ENCODE measurements around the gene IFI27L1. TPM values are rescaled to one million over a fixed set of nuclear protein-coding genes. Genes with fewer than 3 reads are reported as not detected.

The IFI27L1 gene
- total and polyA plus RNA-seq, 5 experiments from 2014 or later = 4.3 to 8.4 (median 6.9) TPM

DNA sequence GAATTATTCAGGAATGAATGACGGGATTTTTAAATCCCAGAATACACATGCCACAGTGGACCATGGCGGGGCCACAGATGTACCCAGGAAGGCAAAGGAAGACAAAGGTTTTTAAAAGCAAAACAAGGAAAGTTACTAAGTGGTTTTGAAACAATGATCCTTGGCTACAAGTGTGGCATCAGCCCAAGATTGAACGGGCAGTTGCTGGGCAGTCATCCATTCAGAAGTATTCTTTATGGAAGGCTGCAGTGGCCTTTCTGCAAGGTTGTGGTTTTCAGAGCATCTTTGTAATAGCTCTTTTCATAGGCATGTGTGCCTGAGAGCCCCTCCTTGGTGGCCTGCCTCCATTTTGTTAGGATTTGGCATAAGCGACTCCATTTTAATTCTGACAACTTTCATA is 16.0 kb downstream of the IFI27L1 start:
- Mint-ChIP-seq H3K4me3 (no peak overlapping the region), H3K36me3 (peaks cover 0 to 5% (median 0%) of the 10 kb centered on the region in 3 donors), H3K4me1 (peaks cover 0 to 7% (median 0%) of the 10 kb centered on the region in 4 donors), H3K9me3 (no peaks in the 10 kb centered on the region), H3K27ac (no peak overlapping the region), H3K27me3 (peaks cover 0 to 2% (median 0%) of the 10 kb centered on the region in 5 donors)
- DNase-seq (no peak), ATAC-seq (no peak)
- POLR2A ChIA-PET = no interaction called here

DNA sequence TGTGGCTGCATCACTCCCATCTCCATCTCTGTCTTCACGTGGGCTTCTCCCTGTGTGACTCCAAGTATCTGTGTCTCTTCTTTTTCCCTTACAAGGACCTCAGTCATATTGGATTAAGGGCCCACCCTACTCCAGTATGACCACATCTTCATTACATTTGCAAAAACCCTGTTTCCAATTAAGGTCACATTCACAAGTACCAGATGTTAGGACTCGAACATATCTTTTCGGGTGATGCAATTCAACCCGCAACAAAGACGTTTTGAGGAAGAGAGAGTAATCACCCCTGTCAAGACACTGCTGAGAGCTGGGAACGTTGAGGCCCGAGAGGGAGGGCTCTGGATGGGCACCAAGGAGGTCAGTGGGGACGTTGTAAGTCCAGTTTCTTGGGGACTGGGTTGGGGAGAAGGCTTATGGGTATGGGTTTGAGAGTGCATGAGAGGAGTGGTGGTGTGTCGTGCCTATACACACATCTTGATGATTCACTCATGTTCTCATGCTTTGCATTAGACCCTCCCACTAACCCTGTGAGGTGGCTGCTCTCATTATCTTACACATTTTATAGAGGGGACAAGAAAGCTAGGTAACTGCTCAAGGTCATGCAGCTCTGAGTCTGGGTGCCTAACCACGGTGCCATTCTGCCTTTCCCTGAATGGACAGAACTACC is 17.3 kb downstream of the IFI27L1 start:
- no peak overlapping the region for H3K4me3 Mint-ChIP-seq
- ATAC-seq = no peak
- peaks cover 0 to 5% (median 0%) of the 10 kb centered on the region in 3 donors for H3K36me3 Mint-ChIP-seq
- H3K27me3 Mint-ChIP-seq = peaks cover 0 to 2% (median 0%) of the 10 kb centered on the region in 5 donors
- POLR2A ChIA-PET = no interaction called here
- no peak for DNase-seq
- peaks cover 0 to 7% (median 0%) of the 10 kb centered on the region in 4 donors for H3K4me1 Mint-ChIP-seq
- no peak overlapping the region for H3K27ac Mint-ChIP-seq
- no peaks in the 10 kb centered on the region for H3K9me3 Mint-ChIP-seq

GRCh38 chr14:94099006-94099405 is 17.9 kb downstream of the IFI27L1 start:
- H3K9me3 Mint-ChIP-seq = no peaks in the 10 kb centered on the region
- H3K27ac Mint-ChIP-seq = no peak overlapping the region
- POLR2A ChIA-PET = no interaction called here
- H3K4me3 Mint-ChIP-seq = no peak overlapping the region
- peaks cover 0 to 7% (median 0%) of the 10 kb centered on the region in 4 donors for H3K4me1 Mint-ChIP-seq
- H3K27me3 Mint-ChIP-seq = no peaks in the 10 kb centered on the region
- ATAC-seq (no peak), DNase-seq (no peak)
- peaks cover 0 to 5% (median 0%) of the 10 kb centered on the region in 3 donors for H3K36me3 Mint-ChIP-seq

DNA sequence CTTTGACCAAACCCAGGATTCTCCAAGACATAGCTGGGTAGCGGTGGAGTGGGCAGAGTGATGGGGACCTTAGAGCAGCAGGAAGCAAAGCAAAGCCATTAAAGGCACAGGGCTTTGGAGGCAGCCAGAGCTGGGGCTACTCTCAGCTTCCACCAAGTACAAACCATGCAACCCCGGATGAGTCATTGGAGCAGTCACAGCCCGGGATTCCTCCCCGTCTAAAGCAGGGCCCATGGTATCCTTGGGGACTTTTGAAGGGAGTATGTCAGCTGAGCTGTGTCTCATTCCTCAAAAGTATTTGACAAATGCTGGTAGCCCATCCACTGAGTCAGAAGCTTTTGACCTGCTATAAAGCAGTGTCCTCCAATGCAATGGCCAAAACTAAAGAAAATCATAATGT is 19.7 kb downstream of the IFI27L1 start:
- H3K27ac Mint-ChIP-seq = no peak overlapping the region
- no peak overlapping the region for H3K4me3 Mint-ChIP-seq
- H3K4me1 Mint-ChIP-seq = peaks cover 0 to 5% (median 0%) of the 10 kb centered on the region in 4 donors
- H3K27me3 Mint-ChIP-seq = no peaks in the 10 kb centered on the region
- H3K9me3 Mint-ChIP-seq = no peaks in the 10 kb centered on the region
- peaks cover 0 to 5% (median 0%) of the 10 kb centered on the region in 3 donors for H3K36me3 Mint-ChIP-seq
- no peak for ATAC-seq
- DNase-seq = no peak
- POLR2A ChIA-PET = no interaction called here

- H3K4me3 Mint-ChIP-seq = no peak overlapping the region
- H3K27ac Mint-ChIP-seq = no peak overlapping the region
- ATAC-seq (no peak), DNase-seq (no peak)
- H3K4me1 Mint-ChIP-seq = peaks cover 0 to 5% (median 0%) of the 10 kb centered on the region in 4 donors
- no peaks in the 10 kb centered on the region for H3K27me3 Mint-ChIP-seq
- POLR2A ChIA-PET = no interaction called here
- peaks cover 0 to 5% (median 0%) of the 10 kb centered on the region in 3 donors for H3K36me3 Mint-ChIP-seq
- H3K9me3 Mint-ChIP-seq = no peaks in the 10 kb centered on the region
These were observed 20.6 kb downstream of the IFI27L1 start for GRCh38 chr14:94101748-94102147.

GRCh38 chr14:94102768-94103482 is 21.8 kb downstream of the IFI27L1 start:
- no peak for ATAC-seq
- peak overlapping the region in 1 of 10 donors; percentile 55 for H3K27ac Mint-ChIP-seq

DNA sequence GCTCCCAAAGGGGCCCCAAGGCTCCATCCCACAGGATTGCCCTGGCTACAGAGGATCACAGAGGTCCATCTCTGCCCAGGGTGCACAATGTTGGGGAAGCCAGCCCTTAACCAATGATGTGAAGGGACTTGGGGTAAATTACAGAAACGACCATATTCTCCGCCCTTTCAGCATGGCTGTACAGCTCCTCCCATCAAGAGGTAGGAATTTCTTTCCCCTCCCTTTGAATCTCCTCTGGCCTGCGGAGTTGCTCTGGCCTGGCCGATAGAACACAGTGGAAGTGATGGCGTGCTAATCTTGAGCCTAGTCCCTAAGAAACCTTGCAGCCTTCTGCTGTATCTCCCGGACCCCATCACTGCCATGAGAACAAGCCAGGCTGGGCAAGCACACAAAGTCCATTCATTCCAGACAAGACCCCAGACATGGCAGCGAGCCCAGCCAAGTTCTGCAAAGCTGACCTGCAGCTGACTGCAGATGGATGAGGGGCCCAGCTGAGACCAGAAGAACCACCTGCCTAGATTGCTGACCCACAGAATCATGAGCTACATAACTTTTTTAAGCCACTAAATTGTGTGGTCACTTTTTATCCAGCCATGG is 22.5 kb downstream of the IFI27L1 start:
- POLR2A ChIA-PET = no interaction called here
- H3K4me3 Mint-ChIP-seq = no peak overlapping the region
- peak overlapping the region in 1 of 10 donors; percentile 55 for H3K27ac Mint-ChIP-seq
- no peaks in the 10 kb centered on the region for H3K9me3 Mint-ChIP-seq
- H3K27me3 Mint-ChIP-seq = no peaks in the 10 kb centered on the region
- H3K4me1 Mint-ChIP-seq = peaks cover 0 to 2% (median 0%) of the 10 kb centered on the region in 4 donors
- peaks cover 0 to 2% (median 0%) of the 10 kb centered on the region in 3 donors for H3K36me3 Mint-ChIP-seq
- no peak for DNase-seq
- no peak for ATAC-seq

More at GRCh38 chr14:94102768-94103482, 21.8 kb downstream of the IFI27L1 start:
- no peak for DNase-seq
- Mint-ChIP-seq H3K27me3 (no peaks in the 10 kb centered on the region), H3K4me1 (peaks cover 0 to 2% (median 0%) of the 10 kb centered on the region in 4 donors), H3K9me3 (no peaks in the 10 kb centered on the region), H3K36me3 (peaks cover 0 to 2% (median 0%) of the 10 kb centered on the region in 3 donors), H3K4me3 (no peak overlapping the region)
- POLR2A ChIA-PET = no interaction called here

DNA sequence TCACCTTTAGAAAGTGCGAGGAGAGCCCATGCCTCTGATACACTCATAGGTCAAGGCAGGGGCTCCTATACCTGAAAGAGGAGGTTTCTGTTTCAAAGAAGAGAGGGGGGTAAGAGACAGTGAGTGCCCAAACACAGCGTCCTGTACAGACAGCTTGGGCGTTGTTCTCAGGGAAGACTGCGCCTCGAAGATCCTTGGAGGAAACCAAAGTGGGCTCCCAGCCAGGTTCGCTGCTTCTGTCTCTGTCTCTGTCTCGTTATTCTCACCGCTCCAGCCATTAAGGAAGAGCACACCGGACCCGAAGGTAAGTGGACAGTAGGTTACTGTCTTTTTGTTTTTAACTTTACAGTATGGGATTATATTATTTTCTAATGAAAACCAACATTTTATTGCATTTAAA is 23.6 kb downstream of the IFI27L1 start:
- H3K4me3 Mint-ChIP-seq = no peak overlapping the region

DNA sequence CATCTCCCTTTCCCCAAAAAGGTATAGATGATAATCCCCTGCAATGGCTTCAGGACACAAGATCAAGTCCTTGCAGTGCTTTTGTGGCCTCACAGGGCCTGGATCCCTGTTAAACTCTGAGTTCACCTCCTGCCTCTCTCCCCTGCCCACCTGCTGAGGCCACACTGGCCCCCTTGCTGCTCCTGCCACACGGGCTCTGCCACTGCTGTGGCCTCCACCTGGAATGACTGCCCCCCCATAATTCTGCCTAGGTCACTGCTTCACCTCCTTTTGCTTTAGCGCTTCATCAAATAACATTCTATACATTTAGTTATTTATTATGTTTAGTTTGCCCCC is 28.8 kb downstream of the IFI27L1 start:
- no peaks in the 10 kb centered on the region for H3K36me3 Mint-ChIP-seq

More for the DNA sequence above, 23.6 kb downstream of the IFI27L1 start:
- Mint-ChIP-seq H3K4me1 (no peaks in the 10 kb centered on the region), H3K36me3 (no peaks in the 10 kb centered on the region), H3K27ac (peak overlapping the region in 1 of 10 donors; percentile 28), H3K9me3 (no peaks in the 10 kb centered on the region), H3K27me3 (no peaks in the 10 kb centered on the region)
- ATAC-seq (no peak), DNase-seq (no peak)
- POLR2A ChIA-PET = no interaction called here

GRCh38 chr14:94110552-94111181 is 29.6 kb downstream of the IFI27L1 start, which contains the start of gene IFI27:
Gene IFI27, plus strand, starts transcription at chr14:94110736.
- H3K27me3 Mint-ChIP-seq = peaks cover 2 to 24% (median 13%) of the 10 kb centered on the region in 5 donors
- no peak within 1 kb of the TSS for H3K4me3 Mint-ChIP-seq
- peak within 1 kb of the TSS in 1 of 10 donors; percentile 41 for H3K27ac Mint-ChIP-seq
- POLR2A ChIA-PET = no interaction called here
- no peak for DNase-seq
- no peak for ATAC-seq
- no peaks in the 10 kb centered on the region for H3K36me3 Mint-ChIP-seq
- no peaks in the 10 kb centered on the region for H3K9me3 Mint-ChIP-seq
- H3K4me1 Mint-ChIP-seq = peaks cover 0 to 1% (median 0%) of the 10 kb centered on the region in 4 donors

More for the DNA sequence above, 28.8 kb downstream of the IFI27L1 start:
- POLR2A ChIA-PET = no interaction called here
- Mint-ChIP-seq H3K27ac (no peak overlapping the region), H3K27me3 (peaks cover 0 to 16% (median 8%) of the 10 kb centered on the region in 5 donors), H3K9me3 (no peaks in the 10 kb centered on the region), H3K4me3 (no peak overlapping the region), H3K4me1 (peaks cover 0 to 1% (median 0%) of the 10 kb centered on the region in 4 donors)
- ATAC-seq = no peak
- no peak for DNase-seq

- peaks cover 0 to 1% (median 0%) of the 10 kb centered on the region in 4 donors for H3K4me1 Mint-ChIP-seq
- H3K9me3 Mint-ChIP-seq = no peaks in the 10 kb centered on the region
- H3K4me3 Mint-ChIP-seq = no peak overlapping the region
- peaks cover 3 to 32% (median 18%) of the 10 kb centered on the region in 5 donors for H3K27me3 Mint-ChIP-seq
- ATAC-seq = no peak
- POLR2A ChIA-PET = no interaction called here
- no peaks in the 10 kb centered on the region for H3K36me3 Mint-ChIP-seq
- no peak for DNase-seq
- no peak overlapping the region for H3K27ac Mint-ChIP-seq
These were observed 30.4 kb downstream of the IFI27L1 start for GRCh38 chr14:94111276-94112095.

DNA sequence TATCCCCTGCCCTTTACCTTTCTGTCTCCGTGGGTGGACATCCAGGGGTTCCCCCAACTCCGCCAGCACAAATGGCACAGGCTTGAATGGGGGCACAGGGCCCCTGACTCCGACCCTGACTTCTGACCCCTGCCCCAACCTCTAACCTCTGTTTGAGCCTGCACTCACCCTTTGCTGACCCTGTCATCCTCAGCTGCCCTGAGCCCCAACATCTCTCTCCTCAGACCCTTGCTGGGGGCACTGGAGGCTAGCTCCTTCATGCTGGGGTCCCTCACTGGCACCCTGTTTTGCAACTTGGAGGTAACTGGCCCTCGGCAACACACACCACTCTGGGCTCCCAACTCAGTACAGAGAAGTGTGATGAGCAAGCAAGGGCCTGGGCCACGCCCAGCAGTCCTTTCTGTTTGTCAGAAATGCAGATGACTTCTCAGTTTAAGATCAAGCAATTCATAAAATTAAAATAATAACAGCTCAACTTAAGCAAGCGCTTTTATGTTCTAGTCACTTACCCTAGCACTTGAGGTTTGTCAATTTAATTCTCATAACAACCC is 31.5 kb downstream of the IFI27L1 start:
- H3K27me3 Mint-ChIP-seq = peaks cover 9 to 43% (median 23%) of the 10 kb centered on the region in 5 donors
- no peaks in the 10 kb centered on the region for H3K36me3 Mint-ChIP-seq
- H3K9me3 Mint-ChIP-seq = no peaks in the 10 kb centered on the region
- no peak overlapping the region for H3K4me3 Mint-ChIP-seq
- ATAC-seq = no peak
- peak overlapping the region in 2 of 10 donors; percentile 50 to 83 for H3K27ac Mint-ChIP-seq
- H3K4me1 Mint-ChIP-seq = peaks cover 0 to 1% (median 0%) of the 10 kb centered on the region in 4 donors
- DNase-seq = no peak
- POLR2A ChIA-PET = no interaction called here
